ENCODE data around the gene CARMIL1.
A peak's percentile ranks its signal among the peaks of the same experiment; 100 is the strongest.

Gene CARMIL1

GRCh38 chr6:25311331-25311840 lies 32.2 kb downstream of the CARMIL1 start:
- no peak overlapping the region for H3K4me3 ChIP-seq (ENCODE audit: control insufficient read depth, low read depth, low read length)
- TF ChIP-seq CTCF (IDR thresholded peaks at IDR 0.05; ENCODE audit: control insufficient read depth, insufficient read depth, low read depth, low read length, missing control alignments): no peak
- DNase-seq (ENCODE audit: low read depth): peak; percentile 62

- peak; percentile 79 for DNase-seq (ENCODE audit: low read depth)
- TF ChIP-seq CTCF (IDR thresholded peaks at IDR 0.05; ENCODE audit: control insufficient read depth, insufficient read depth, low read depth, low read length, missing control alignments): no peak
- no peak overlapping the region for H3K4me3 ChIP-seq (ENCODE audit: control insufficient read depth, low read depth, low read length)
Measured at GRCh38 chr6:25312034-25312620, 33.0 kb downstream of the CARMIL1 start.

- no peak overlapping the region for H3K4me3 ChIP-seq (ENCODE audit: control insufficient read depth, low read depth, low read length)
- peak; percentile 31 for TF ChIP-seq CTCF (IDR thresholded peaks at IDR 0.05; ENCODE audit: control insufficient read depth, insufficient read depth, low read depth, low read length, missing control alignments)
- DNase-seq (ENCODE audit: low read depth): peak; percentile 63
Measured at GRCh38 chr6:25312703-25313102, 33.5 kb downstream of the CARMIL1 start.

GRCh38 chr6:25314509-25315175 lies 35.5 kb downstream of the CARMIL1 start:
- no peak overlapping the region for H3K4me3 ChIP-seq (ENCODE audit: control insufficient read depth, low read depth, low read length)
- no peak for DNase-seq (ENCODE audit: low read depth)
- no peak for TF ChIP-seq CTCF (IDR thresholded peaks at IDR 0.05; ENCODE audit: control insufficient read depth, insufficient read depth, low read depth, low read length, missing control alignments)

GRCh38 chr6:25315194-25316177 lies 36.3 kb downstream of the CARMIL1 start:
- no peak overlapping the region for H3K4me3 ChIP-seq (ENCODE audit: control insufficient read depth, low read depth, low read length)
- TF ChIP-seq CTCF (IDR thresholded peaks at IDR 0.05; ENCODE audit: control insufficient read depth, insufficient read depth, low read depth, low read length, missing control alignments): no peak
- DNase-seq (ENCODE audit: low read depth): no peak

GRCh38 chr6:25316626-25317025 lies 37.5 kb downstream of the CARMIL1 start:
- no peak for TF ChIP-seq CTCF (IDR thresholded peaks at IDR 0.05; ENCODE audit: control insufficient read depth, insufficient read depth, low read depth, low read length, missing control alignments)
- DNase-seq (ENCODE audit: low read depth): no peak

More at GRCh38 chr6:25316626-25317025, 37.5 kb downstream of the CARMIL1 start:
- no peak overlapping the region for H3K4me3 ChIP-seq (ENCODE audit: control insufficient read depth, low read depth, low read length)

Data from AG09309 (cell line).